ENCODE results near the gene OR1L4.

OR1L4 gene, protein sequence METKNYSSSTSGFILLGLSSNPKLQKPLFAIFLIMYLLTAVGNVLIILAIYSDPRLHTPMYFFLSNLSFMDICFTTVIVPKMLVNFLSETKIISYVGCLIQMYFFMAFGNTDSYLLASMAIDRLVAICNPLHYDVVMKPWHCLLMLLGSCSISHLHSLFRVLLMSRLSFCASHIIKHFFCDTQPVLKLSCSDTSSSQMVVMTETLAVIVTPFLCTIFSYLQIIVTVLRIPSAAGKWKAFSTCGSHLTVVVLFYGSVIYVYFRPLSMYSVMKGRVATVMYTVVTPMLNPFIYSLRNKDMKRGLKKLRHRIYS

DNA sequence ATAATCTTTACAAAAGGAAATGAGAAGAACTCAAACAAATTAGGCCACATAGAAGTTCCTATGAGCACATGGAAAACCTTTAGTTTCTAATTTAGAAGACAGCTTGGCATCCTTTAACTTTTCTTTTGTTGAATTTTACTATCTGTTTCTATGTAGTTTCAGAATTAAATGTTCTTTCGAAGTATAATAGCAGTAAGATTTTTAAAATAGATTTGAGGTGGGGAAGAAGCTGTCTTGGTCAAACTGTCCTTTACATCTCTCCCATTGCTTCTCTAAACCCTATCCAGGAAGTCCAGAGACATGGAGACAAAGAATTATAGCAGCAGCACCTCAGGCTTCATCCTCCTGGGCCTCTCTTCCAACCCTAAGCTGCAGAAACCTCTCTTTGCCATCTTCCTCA, at the start of gene OR1L4:
OR1L4 (plus strand) TSS at position 301 of the 400 bp plus-strand sequence; CDS start at position 301, 0 bp downstream.
- TF ChIP-seq, protein P1, sequence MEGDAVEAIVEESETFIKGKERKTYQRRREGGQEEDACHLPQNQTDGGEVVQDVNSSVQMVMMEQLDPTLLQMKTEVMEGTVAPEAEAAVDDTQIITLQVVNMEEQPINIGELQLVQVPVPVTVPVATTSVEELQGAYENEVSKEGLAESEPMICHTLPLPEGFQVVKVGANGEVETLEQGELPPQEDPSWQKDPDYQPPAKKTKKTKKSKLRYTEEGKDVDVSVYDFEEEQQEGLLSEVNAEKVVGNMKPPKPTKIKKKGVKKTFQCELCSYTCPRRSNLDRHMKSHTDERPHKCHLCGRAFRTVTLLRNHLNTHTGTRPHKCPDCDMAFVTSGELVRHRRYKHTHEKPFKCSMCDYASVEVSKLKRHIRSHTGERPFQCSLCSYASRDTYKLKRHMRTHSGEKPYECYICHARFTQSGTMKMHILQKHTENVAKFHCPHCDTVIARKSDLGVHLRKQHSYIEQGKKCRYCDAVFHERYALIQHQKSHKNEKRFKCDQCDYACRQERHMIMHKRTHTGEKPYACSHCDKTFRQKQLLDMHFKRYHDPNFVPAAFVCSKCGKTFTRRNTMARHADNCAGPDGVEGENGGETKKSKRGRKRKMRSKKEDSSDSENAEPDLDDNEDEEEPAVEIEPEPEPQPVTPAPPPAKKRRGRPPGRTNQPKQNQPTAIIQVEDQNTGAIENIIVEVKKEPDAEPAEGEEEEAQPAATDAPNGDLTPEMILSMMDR (IDR thresholded peaks at IDR 0.05; ENCODE audit: low read depth, low read length, missing control alignments), result no peak
- H3K4me3 ChIP-seq (replicated peaks; ENCODE audit: low read depth, low read length), result no peak within 1 kb of the TSS
- no peak for DNase-seq (ENCODE audit: extremely low read depth, low read depth)

DNA sequence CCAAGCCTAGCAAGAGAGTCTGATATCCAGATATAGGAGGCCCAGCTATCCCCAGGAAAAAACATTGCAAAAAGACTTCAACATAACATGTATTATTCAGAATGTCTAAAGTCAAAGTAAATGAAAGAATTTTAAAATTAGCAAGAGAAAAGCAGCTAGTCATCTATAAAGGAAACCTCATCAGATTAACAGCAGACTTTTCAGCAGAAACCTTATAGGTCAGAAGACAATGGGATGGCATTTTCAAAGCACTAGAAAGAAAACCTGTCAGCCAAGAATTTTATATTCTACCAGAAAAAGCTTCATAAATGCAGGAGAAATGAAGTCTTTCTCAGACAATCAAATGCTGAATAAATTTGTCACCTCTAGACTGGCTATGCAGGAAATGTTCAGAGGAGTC, 38.9 kb upstream of the OR1L4 start:
- DNase-seq (ENCODE audit: extremely low read depth, low read depth), result no peak
- TF ChIP-seq, protein P1 (IDR thresholded peaks at IDR 0.05; ENCODE audit: low read depth, low read length, missing control alignments), result no peak
- no peak overlapping the region for H3K4me3 ChIP-seq (replicated peaks; ENCODE audit: low read depth, low read length)

DNA sequence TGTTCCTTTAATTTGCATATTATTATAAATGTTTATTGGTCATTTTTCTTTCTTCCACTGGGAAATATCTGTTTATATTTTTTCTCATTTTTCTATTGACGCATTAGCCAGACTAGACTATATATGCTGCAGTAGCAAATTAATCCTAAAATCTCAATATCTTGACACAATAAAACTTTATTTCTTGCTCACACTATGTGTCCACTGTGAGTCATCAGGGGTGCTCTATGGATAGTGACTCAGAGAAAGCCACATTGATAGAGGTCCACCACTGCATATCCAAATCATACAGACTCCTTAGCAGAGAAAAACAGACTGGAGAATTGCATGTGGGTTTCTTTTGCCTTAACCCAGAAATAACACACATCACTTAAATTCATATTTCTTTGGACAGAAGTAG, 28.1 kb upstream of the OR1L4 start:
- TF ChIP-seq, protein P1 (IDR thresholded peaks at IDR 0.05; ENCODE audit: low read depth, low read length, missing control alignments), result no peak
- no peak overlapping the region for H3K4me3 ChIP-seq (replicated peaks; ENCODE audit: low read depth, low read length)
- no peak for DNase-seq (ENCODE audit: extremely low read depth, low read depth)

DNA sequence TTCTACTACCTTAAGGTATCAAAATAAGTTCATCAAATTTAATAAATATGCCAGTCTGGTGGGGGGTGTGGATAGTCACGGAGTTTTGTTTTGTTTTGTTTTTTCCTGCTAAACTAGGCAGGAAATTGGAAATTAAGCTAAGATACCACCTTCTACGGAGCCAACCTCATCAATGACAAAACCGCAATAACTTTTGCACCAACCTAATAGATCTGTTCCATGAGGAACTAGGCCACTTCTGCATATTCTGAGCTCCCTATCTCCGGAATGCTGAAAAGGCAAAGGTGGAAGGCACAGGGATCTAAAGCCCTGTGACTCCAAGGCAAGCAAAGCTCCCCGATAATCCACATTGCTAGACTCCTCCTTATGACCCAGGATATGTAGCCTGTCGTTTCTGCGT, 5.8 kb upstream of the OR1L4 start:
- TF ChIP-seq, protein P1 (IDR thresholded peaks at IDR 0.05; ENCODE audit: low read depth, low read length, missing control alignments), result no peak
- H3K4me3 ChIP-seq (replicated peaks; ENCODE audit: low read depth, low read length), result no peak overlapping the region
- DNase-seq (ENCODE audit: extremely low read depth, low read depth), result no peak

DNA sequence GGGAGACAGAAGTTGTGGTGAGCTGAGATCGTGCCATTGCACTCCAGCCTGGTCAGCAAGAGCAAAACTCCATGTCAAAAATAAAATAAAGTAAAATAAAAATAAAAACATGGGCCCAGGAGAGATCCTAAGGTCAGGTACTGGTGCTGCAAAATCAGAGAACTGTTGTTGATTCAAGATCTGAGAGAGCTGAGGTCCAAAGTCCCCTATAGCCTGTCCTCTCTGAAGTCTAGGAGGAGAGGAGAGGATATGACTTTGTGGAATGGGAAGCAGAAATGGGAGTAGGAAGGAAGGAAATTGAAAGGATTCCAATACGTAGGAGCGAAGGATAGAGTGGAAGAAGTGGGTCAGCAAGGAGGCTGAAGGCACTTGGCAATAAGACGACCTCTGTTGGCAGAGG, 4.6 kb upstream of the OR1L4 start:
- TF ChIP-seq, protein P1 (IDR thresholded peaks at IDR 0.05; ENCODE audit: low read depth, low read length, missing control alignments), result no peak
- no peak overlapping the region for H3K4me3 ChIP-seq (replicated peaks; ENCODE audit: low read depth, low read length)
- DNase-seq (ENCODE audit: extremely low read depth, low read depth), result no peak

DNA sequence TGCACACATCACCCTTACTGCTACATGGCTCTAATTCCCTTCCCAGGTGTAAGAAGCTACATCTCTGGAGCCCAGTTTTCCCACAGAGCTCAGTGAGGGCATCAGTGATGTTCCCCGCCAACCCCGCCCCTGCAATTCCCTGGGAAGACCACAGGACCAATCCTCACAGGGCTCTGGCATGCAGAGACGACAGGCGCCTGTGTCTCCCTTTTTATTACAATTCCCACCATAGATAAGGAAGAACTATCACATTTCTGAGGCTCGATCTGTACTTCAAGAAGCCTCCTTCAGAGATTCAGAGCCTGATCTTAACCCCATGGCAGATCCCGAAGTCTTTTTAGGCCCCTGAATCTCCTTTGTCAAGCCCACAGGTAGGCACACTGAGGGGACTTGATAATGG, 18.2 kb downstream of the OR1L4 start, which contains the start of gene OR1L6:
OR1L6 (plus strand) TSS at position 301 of the 400 bp plus-strand sequence. CDS start 7,545 bp downstream, outside the sequence.
- no peak for DNase-seq (ENCODE audit: extremely low read depth, low read depth)
- no peak within 1 kb of the TSS for H3K4me3 ChIP-seq (replicated peaks; ENCODE audit: low read depth, low read length)
- TF ChIP-seq, protein P1 (IDR thresholded peaks at IDR 0.05; ENCODE audit: low read depth, low read length, missing control alignments), result no peak
